ENCODE results near the gene GRAMD1B.

GRCh38 chr11:123641495-123641840 lies 211.4 kb downstream of the GRAMD1B start:
- TF ChIP-seq CTCF (IDR thresholded peaks at IDR 0.05): no peak
- TF ChIP-seq POLR2A (IDR thresholded peaks at IDR 0.05): no peak
